ENCODE data around the gene ACSL6. TPM values are rescaled to one million over a fixed set of nuclear protein-coding genes. Genes with fewer than 3 reads are reported as not detected.

Gene ACSL6
- polyA plus RNA-seq, 1 experiment = not detected

- H3K36me3 ChIP-seq (ENCODE audit: control insufficient read depth, insufficient read depth, low read length) = no peaks in the 10 kb centered on the region
- DNase-seq (ENCODE audit: low read depth) = no peak
- no peaks in the 10 kb centered on the region for H3K27me3 ChIP-seq (ENCODE audit: control insufficient read depth, insufficient read depth, low read length)
- CTCF ChIA-PET = no interaction called here
- POLR2A ChIA-PET = no interaction called here
- H3K4me3 ChIP-seq (ENCODE audit: low read depth, low read length) = no peak overlapping the region
- no peak for TF ChIP-seq CTCF (IDR thresholded peaks at IDR 0.05; ENCODE audit: insufficient read depth, low read depth, low read length)
Measured at GRCh38 chr5:131939690-131940345, 71.6 kb downstream of the ACSL6 start.

- CTCF ChIA-PET = no interaction called here
- Histone ChIP-seq H3K4me3 (ENCODE audit: low read depth, low read length) (no peak overlapping the region), H3K27me3 (ENCODE audit: control insufficient read depth, insufficient read depth, low read length) (no peaks in the 10 kb centered on the region), H3K36me3 (ENCODE audit: control insufficient read depth, insufficient read depth, low read length) (no peaks in the 10 kb centered on the region)
- POLR2A ChIA-PET = no interaction called here
- DNase-seq (ENCODE audit: low read depth) = no peak
- TF ChIP-seq CTCF (IDR thresholded peaks at IDR 0.05; ENCODE audit: insufficient read depth, low read depth, low read length) = no peak
Measured at GRCh38 chr5:131932235-131932634, 79.2 kb downstream of the ACSL6 start.

GRCh38 chr5:131928957-131929356 is 82.5 kb downstream of the ACSL6 start:
- no peak for DNase-seq (ENCODE audit: low read depth)
- no peaks in the 10 kb centered on the region for H3K27me3 ChIP-seq (ENCODE audit: control insufficient read depth, insufficient read depth, low read length)
- H3K36me3 ChIP-seq (ENCODE audit: control insufficient read depth, insufficient read depth, low read length) = no peaks in the 10 kb centered on the region
- TF ChIP-seq CTCF (IDR thresholded peaks at IDR 0.05; ENCODE audit: insufficient read depth, low read depth, low read length) = no peak
- ChIA-PET POLR2A (no interaction called here), CTCF (no interaction called here)
- H3K4me3 ChIP-seq (ENCODE audit: low read depth, low read length) = no peak overlapping the region

- CTCF ChIA-PET = no interaction called here
- Histone ChIP-seq H3K27me3 (ENCODE audit: control insufficient read depth, insufficient read depth, low read length) (no peaks in the 10 kb centered on the region), H3K4me3 (ENCODE audit: low read depth, low read length) (no peak overlapping the region), H3K36me3 (ENCODE audit: control insufficient read depth, insufficient read depth, low read length) (no peaks in the 10 kb centered on the region)
- no peak for DNase-seq (ENCODE audit: low read depth)
- POLR2A ChIA-PET = no interaction called here
- no peak for TF ChIP-seq CTCF (IDR thresholded peaks at IDR 0.05; ENCODE audit: insufficient read depth, low read depth, low read length)
Measured at GRCh38 chr5:131926168-131926567, 85.3 kb downstream of the ACSL6 start.

GRCh38 chr5:131916481-131916880 is 95.0 kb downstream of the ACSL6 start:
- ChIA-PET CTCF (no interaction called here), POLR2A (no interaction called here)
- Histone ChIP-seq H3K36me3 (ENCODE audit: control insufficient read depth, insufficient read depth, low read length) (no peaks in the 10 kb centered on the region), H3K27me3 (ENCODE audit: control insufficient read depth, insufficient read depth, low read length) (peaks cover 3% of the 10 kb centered on the region), H3K4me3 (ENCODE audit: low read depth, low read length) (no peak overlapping the region)
- DNase-seq (ENCODE audit: low read depth) = no peak
- no peak for TF ChIP-seq CTCF (IDR thresholded peaks at IDR 0.05; ENCODE audit: insufficient read depth, low read depth, low read length)

Data from BJ (cell line).